HG03469 (cell line): ENCODE data around the gene FAM237B.
"Not testable (repeated sequence)": the region's sequence is repeated elsewhere in the genome, so short reads cannot be mapped to it uniquely, and the experiment has no call there.

Experiments used
- ATAC-seq: cut with Tn5 transposase; IDR thresholded peaks from one replicate; pipeline ENCODE4 v1.9.1; 2021; ENCODE audit warnings: mild to moderate bottlenecking, moderate library complexity, moderate number of reproducible peaks; ENCODE audit not compliant: unreplicated experiment

Gene FAM237B

DNA sequence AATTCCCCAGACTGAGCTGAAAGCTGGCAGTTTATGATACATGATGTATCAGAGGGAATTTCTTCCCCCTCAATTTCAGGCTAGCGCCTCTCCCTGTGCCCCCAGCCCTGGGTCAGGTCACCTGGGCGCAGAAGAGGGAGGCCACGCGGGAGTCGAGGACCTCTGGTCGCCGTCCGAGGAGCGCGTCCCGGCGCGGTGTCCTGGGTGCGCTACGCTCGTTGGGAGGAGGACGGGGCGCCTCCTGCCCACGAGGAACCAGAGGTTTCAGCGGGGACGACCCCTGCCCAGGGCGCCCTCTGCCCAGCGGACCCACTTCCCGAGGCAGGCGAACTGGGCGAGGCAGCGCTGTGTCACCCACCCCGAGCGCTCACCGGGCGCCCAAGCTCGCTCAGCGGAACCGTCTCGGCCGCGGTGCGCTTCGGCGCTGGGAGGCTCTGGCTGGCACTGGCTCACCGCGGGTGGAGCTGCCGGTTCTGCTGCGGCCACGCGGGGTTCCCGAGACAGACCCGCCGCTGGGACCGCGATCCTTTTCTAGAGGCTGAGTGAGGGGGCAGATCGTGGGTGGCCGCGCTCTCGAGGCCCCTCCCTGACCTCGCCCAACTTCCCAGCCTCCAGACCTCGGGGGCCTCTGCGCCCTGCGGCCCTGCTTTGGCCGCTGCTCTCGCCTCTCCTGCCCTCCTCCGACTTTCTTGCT lies at the start of gene FAM237B:
Gene FAM237B (minus strand): TSS at position 504 of the 694 bp plus-strand sequence. CDS start 1,556 bp downstream, outside the sequence.
- no peak for ATAC-seq

- no peak for ATAC-seq
Observed at GRCh38 chr7:90351987-90352386, 30.9 kb upstream of the FAM237B start.

DNA sequence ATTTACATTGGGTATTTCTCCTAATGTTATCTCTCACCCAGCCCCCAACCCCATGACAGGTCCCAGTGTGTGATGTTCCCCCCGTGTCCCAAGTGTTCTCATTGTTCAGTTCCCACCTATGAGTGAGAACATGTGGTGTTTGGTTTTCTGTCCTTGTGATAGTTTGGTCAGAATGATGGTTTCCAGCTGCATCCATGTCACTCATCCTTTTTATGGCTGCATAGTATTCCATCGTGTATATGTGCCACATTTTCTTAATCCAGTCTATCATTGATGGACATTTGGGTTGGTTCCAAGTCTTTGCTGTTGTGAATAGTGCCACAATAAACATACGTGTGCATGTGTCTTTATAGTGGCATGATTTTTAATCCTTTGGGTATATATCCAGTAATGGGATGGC lies 28.9 kb upstream of the FAM237B start:
- not testable (repeated sequence) for ATAC-seq

DNA sequence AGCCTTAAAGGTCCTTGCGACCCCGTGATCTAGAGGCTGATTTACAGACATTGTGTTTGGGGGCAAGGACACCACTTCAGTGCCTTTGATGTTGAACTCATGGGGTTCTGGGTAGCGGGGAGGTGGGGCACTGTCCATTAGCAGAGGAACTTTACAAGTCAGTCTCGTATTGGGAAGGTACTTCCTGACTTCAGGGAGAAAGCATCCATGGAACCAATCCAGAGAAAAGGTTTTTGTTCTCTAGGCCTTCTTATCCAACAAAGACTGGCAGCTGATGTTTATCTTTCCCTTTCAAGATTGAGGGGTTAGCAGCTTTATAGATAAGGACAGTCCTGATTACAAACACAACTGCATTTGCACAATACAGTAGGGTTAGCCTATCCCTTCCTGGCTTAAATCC lies 28.2 kb upstream of the FAM237B start:
- no peak for ATAC-seq

GRCh38 chr7:90347759-90348158 lies 26.7 kb upstream of the FAM237B start:
- ATAC-seq: no peak

DNA sequence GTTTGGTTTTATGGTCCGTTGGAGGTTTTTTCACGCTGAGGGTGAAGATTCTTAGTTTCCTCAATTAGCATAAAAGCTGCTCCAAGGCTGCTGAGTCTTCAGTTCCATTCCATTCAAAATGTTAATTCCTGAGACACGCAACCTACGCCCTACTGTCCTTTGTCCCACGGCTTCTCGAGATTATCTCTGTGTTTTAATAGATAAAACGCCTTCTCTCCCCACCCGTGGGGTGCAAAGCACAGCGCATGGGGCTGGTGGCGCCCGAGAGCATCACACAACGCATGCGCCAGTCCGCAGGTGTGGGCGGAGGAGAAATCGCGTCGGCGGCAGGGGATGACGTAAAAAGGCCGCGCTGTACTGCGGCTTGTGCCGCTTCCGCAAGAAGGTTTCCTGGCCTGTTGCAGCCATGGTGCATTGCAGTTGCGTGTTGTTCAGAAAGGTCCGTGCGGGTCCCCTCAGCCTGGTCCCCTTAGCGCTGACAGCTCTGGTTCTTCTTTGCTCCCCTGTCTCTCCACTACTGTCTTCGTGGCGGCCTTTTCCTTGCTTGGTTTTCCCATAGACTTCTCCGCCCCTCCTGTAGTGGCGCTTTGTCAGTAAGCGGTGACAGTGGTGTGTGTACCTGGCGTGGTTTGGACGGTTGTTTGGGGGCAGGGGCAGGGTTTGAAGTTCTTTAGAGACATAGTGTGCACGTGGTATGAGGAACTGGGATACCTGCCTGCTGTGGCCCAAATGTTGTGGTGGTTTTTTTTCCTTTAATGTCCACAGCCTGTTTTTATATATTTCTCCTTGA lies 25.4 kb upstream of the FAM237B start, which contains the start of gene GTPBP10:
Gene GTPBP10 (plus strand): TSS at position 381 of the 790 bp plus-strand sequence. CDS start 26 bp downstream, at position 407.
- ATAC-seq: peak; percentile 94

- peak; percentile 6 for ATAC-seq
Observed at GRCh38 chr7:90345595-90346335, 24.7 kb upstream of the FAM237B start.

GRCh38 chr7:90345016-90345415 lies 23.9 kb upstream of the FAM237B start:
- ATAC-seq: no peak

DNA sequence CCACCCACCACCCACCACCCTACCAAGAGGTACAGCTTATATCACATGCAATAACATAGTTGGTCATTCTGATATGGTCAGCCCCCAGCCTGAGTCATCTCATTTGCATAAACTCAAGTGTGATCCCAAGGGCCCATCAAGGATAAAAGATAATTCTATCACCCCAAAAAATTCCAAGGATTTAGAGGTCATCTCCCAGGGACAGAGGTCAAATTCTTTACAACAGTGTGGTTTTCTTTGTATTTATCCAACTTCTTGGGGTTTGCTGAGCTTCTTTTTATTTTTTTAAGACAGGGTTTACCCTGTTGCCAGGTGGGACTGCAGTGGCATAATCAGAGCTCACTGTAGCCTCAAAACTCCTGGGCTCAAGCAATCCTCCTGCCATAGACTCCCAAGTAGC lies 16.0 kb upstream of the FAM237B start:
- ATAC-seq: no peak

- not testable (repeated sequence) for ATAC-seq
Observed at GRCh38 chr7:90334926-90335325, 13.8 kb upstream of the FAM237B start.

- ATAC-seq: no peak
Observed at GRCh38 chr7:90334193-90334843, 13.2 kb upstream of the FAM237B start.

DNA sequence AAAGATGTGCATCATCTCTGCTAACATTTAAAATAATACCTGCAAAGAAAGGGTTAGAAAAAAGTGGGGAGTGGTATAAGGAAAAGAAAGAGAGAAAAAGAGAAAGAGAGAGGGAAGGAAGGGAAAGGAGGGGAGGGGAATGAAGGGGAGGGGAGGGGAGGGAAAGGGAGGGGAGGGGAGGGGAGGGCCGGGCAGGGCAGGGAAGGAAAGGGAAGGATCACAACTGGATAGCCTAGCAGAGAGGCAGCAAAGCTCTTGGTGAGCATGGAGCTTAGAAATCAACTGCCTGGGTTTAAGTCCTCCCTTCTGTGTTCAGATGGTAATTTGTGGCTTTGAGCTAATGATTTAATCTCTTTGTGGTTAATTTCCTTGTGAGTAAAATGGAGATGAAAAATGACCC lies 5.4 kb upstream of the FAM237B start:
- ATAC-seq: no peak

- no peak for ATAC-seq
Observed at GRCh38 chr7:90322837-90323236, 1.7 kb upstream of the FAM237B start.

- no peak for ATAC-seq
Observed at GRCh38 chr7:90320418-90320800, 695 bp downstream of the FAM237B start.

- no peak for ATAC-seq
Observed at GRCh38 chr7:90320014-90320413, 1.1 kb downstream of the FAM237B start.

GRCh38 chr7:90313907-90314306 lies 7.2 kb downstream of the FAM237B start:
- ATAC-seq: no peak

DNA sequence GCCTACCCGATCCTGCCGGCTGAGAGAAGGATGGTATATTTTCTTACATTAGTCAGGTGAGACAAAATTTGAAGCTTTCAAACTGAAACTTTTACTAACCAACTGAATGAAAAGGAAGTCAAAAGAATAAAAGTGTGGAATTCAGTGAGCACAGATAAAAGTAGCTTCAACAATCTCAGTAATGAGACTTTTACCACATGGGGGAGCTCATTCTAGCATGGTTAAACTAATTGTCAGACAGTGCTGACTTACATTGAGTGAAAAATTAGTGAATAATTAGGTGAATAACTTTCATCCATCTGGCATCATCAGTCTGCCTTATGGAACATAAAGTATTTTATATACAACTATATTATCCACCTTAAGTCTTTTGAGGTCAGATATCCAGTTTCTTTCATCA lies 8.4 kb downstream of the FAM237B start:
- ATAC-seq: no peak

- no peak for ATAC-seq
Observed at GRCh38 chr7:90311175-90311574, 9.9 kb downstream of the FAM237B start.

GRCh38 chr7:90309872-90310271 lies 11.2 kb downstream of the FAM237B start:
- ATAC-seq: no peak

GRCh38 chr7:90303241-90303640 lies 17.9 kb downstream of the FAM237B start:
- no peak for ATAC-seq
